ENCODE measurements around the gene HPGD.

Gene HPGD

DNA sequence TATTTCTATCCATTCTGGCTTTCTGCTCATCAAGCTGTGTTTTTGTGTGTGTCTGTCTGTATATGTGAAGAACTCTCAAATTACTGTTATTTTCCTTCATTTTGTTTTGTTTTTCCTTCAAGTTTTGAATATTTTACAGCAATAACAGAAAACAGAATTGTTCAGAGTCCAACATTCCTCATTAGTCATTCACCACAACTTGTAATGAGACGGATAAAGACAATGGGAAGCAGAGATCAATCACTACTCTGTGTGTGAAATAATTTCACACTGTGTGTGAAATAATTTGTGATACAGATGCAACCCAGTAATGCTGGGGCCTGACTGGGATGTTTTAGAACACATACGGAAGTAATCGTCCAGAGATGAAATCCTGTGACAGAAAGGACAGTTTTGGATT lies 55.2 kb downstream of the HPGD start:
- DNase-seq (ENCODE audit: low read depth): peak; percentile 38
- no peak overlapping the region for H3K4me3 ChIP-seq (ENCODE audit: control insufficient read depth, low read depth, low read length)
- TF ChIP-seq, protein P1, sequence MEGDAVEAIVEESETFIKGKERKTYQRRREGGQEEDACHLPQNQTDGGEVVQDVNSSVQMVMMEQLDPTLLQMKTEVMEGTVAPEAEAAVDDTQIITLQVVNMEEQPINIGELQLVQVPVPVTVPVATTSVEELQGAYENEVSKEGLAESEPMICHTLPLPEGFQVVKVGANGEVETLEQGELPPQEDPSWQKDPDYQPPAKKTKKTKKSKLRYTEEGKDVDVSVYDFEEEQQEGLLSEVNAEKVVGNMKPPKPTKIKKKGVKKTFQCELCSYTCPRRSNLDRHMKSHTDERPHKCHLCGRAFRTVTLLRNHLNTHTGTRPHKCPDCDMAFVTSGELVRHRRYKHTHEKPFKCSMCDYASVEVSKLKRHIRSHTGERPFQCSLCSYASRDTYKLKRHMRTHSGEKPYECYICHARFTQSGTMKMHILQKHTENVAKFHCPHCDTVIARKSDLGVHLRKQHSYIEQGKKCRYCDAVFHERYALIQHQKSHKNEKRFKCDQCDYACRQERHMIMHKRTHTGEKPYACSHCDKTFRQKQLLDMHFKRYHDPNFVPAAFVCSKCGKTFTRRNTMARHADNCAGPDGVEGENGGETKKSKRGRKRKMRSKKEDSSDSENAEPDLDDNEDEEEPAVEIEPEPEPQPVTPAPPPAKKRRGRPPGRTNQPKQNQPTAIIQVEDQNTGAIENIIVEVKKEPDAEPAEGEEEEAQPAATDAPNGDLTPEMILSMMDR (conservative IDR thresholded peaks at IDR 0.05; ENCODE audit: control insufficient read depth, insufficient read depth, low read depth, low read length): no peak

GRCh38 chr4:174464949-174465348 lies 57.3 kb downstream of the HPGD start:
- no peak overlapping the region for H3K4me3 ChIP-seq (ENCODE audit: control insufficient read depth, low read depth, low read length)
- no peak for DNase-seq (ENCODE audit: low read depth)
- TF ChIP-seq, protein P1 (conservative IDR thresholded peaks at IDR 0.05; ENCODE audit: control insufficient read depth, insufficient read depth, low read depth, low read length): no peak

DNA sequence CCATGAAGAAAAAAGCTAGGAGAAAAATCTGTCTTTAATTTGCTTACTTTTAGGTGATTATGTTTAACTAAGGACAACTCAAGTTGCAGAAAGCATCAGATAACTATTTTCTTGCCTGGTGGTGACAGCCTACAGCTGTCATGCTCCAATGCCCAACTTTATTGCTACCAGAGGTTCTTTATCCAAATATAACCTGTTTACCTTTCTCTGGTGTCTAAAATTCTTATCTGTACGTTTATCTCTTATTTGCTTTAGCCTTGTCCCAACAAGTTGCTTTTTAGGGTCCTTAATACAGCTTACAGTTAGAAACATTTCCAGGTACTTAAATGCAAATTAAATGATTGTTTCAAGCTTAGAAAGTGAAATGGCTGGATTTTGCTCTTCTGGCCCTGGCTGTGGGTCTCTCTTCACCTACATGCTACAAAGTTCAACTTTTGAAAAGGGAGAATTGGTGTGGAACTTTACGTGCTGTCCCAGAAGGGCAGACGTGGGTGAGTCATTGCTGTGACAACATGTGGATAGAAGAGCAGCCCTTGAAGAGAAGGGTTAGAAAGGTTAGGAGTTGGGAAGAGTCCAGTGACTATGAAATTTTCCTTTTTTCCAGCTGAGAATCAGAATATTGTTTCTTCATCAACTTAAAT lies 60.7 kb downstream of the HPGD start:
- TF ChIP-seq, protein P1 (conservative IDR thresholded peaks at IDR 0.05; ENCODE audit: control insufficient read depth, insufficient read depth, low read depth, low read length): no peak
- DNase-seq (ENCODE audit: low read depth): peak; percentile 29
- no peak overlapping the region for H3K4me3 ChIP-seq (ENCODE audit: control insufficient read depth, low read depth, low read length)

DNA sequence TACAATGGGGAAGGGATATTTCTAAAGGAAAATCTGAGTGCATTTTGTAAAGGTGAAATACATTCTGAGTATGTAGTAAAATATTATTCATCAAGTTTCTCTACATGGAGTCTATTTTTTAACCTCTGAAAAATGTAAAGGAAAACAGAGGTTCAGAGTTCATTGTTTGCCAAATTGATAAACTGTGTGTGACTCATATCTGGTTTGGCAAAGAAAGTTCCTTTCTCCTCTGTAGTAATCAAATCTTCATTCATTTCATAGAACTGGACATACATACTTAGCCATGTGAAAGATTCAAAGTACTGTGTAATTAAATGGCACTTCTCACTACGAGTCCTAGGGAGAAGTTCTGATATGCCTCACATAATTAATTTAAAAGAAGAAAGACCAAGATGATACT lies 61.6 kb downstream of the HPGD start:
- TF ChIP-seq, protein P1 (conservative IDR thresholded peaks at IDR 0.05; ENCODE audit: control insufficient read depth, insufficient read depth, low read depth, low read length): no peak
- H3K4me3 ChIP-seq (ENCODE audit: control insufficient read depth, low read depth, low read length): no peak overlapping the region
- peak; percentile 40 for DNase-seq (ENCODE audit: low read depth)

GRCh38 chr4:174457468-174457867 lies 64.8 kb downstream of the HPGD start:
- no peak overlapping the region for H3K4me3 ChIP-seq (ENCODE audit: control insufficient read depth, low read depth, low read length)
- no peak for DNase-seq (ENCODE audit: low read depth)
- TF ChIP-seq, protein P1 (conservative IDR thresholded peaks at IDR 0.05; ENCODE audit: control insufficient read depth, insufficient read depth, low read depth, low read length): no peak

GRCh38 chr4:174454815-174455473 lies 67.3 kb downstream of the HPGD start:
- no peak overlapping the region for H3K4me3 ChIP-seq (ENCODE audit: control insufficient read depth, low read depth, low read length)
- DNase-seq (ENCODE audit: low read depth): no peak
- TF ChIP-seq, protein P1 (conservative IDR thresholded peaks at IDR 0.05; ENCODE audit: control insufficient read depth, insufficient read depth, low read depth, low read length): no peak
